Breast epithelium (tissue), 3 donors: ENCODE data around the gene OR52M1.

Experiments
- CTCF ChIP-seq, 3 donors: fragments of 450-650 bp; IDR thresholded peaks; one replicate each; pipeline ENCODE4 v1.5.1; 2016 to 2017; ENCODE audit warnings: antibody characterized with exemption in 3 of 3, mild to moderate bottlenecking in 3 of 3, moderate library complexity in 3 of 3
- POLR2A ChIP-seq: fragments of 450-650 bp; IDR thresholded peaks from one replicate; pipeline ENCODE4 v1.6.1; 2016; ENCODE audit warnings: antibody characterized with exemption, mild to moderate bottlenecking, moderate library complexity
- POLR2AphosphoS5 ChIP-seq, 3 donors: sonication (generic); formaldehyde crosslinking; IDR thresholded peaks; one replicate each; pipeline ENCODE4 v1.6.1; 2017; ENCODE audit warnings: antibody characterized with exemption in 3 of 3

GRCh38 chr11:4547416-4547815, 2.4 kb downstream of the OR52M1 start:
- TF ChIP-seq CTCF (IDR thresholded peaks at IDR 0.05) (no peak), POLR2AphosphoS5 (IDR thresholded peaks at IDR 0.05) (no peak), POLR2A (no peak)
